CD4-positive, alpha-beta memory T cell (primary cell): Measurements from ENCODE around the gene HMGCLL1. TPM values are rescaled to one million over a fixed set of nuclear protein-coding genes. Genes with fewer than 3 reads are reported as not detected.

ENCODE experiments used
- CTCF ChIA-PET: fragments of 350-600 bp; sonication (Branson Sonifier 250); formaldehyde crosslinking; loops from one replicate; lab custom pipeline; 2021; ENCODE audit warnings: inconsistent platforms; ENCODE audit not compliant: partially characterized antibody; lab: Charles Lee
- POLR2A ChIA-PET: fragments of 350-600 bp; sonication (Branson Sonifier 250); formaldehyde crosslinking; loops from one replicate; lab custom pipeline; 2021; ENCODE audit not compliant: partially characterized antibody; lab: Charles Lee
- DNase-seq, 5 donors: peaks; one replicate each; pipeline versions ENCODE4 v3.0.0 to v3.0.0-alpha.2; 2020 to 2022; ENCODE audit warnings: mixed read lengths in 1 of 5
- H3K27ac ChIP-seq: one replicate; pipeline ENCODE4 v1.7.0; 2013; ENCODE audit warnings: low read depth, low read length
- H3K27me3 ChIP-seq: 2 replicates; pipeline ENCODE4 v1.7.0; 2013; ENCODE audit warnings: mild to moderate bottlenecking, low read length, moderate library complexity; ENCODE audit not compliant: insufficient read depth
- H3K36me3 ChIP-seq: 2 replicates; pipeline ENCODE4 v1.7.0; 2013; ENCODE audit warnings: mild to moderate bottlenecking, low read length, moderate library complexity; ENCODE audit not compliant: insufficient read depth
- H3K4me1 ChIP-seq: 2 replicates; pipeline ENCODE4 v1.7.0; 2013; ENCODE audit warnings: mild to moderate bottlenecking, low read length, moderate library complexity; ENCODE audit not compliant: insufficient read depth
- H3K4me3 ChIP-seq, 2 donors: one replicate each; pipeline ENCODE4 v1.7.0; 2013; ENCODE audit warnings: low read length in 2 of 2, mild to moderate bottlenecking in 1 of 2
- H3K9me3 ChIP-seq, 2 donors: one replicate each; pipeline ENCODE4 v1.7.0; 2013; ENCODE audit warnings: low read length in 2 of 2, control low read depth in 1 of 2; ENCODE audit not compliant: control insufficient read depth in 1 of 2
- H3K27ac Mint-ChIP-seq, 7 donors: one replicate each; pipeline ENCODE4 v1.8.0; 2020 to 2021; ENCODE audit warnings: mixed read lengths in 7 of 7, mild to moderate bottlenecking in 6 of 7, inconsistent platforms in 3 of 7, moderate library complexity in 3 of 7
- H3K27me3 Mint-ChIP-seq, 2 donors: one replicate each; pipeline ENCODE4 v1.8.0; 2020 to 2021; ENCODE audit warnings: mixed read lengths in 2 of 2
- H3K36me3 Mint-ChIP-seq, 2 donors: one replicate each; pipeline ENCODE4 v1.8.0; 2020 to 2021; ENCODE audit warnings: mixed read lengths in 2 of 2, inconsistent platforms in 1 of 2, mild to moderate bottlenecking in 1 of 2
- H3K4me1 Mint-ChIP-seq, 4 donors: one replicate each; pipeline ENCODE4 v1.8.0; 2020 to 2021; ENCODE audit warnings: mixed read lengths in 4 of 4, mild to moderate bottlenecking in 1 of 4
- H3K4me3 Mint-ChIP-seq, 8 donors: one replicate each; pipeline ENCODE4 v1.8.0; 2020 to 2021; ENCODE audit warnings: mixed read lengths in 8 of 8, mild to moderate bottlenecking in 7 of 8, moderate library complexity in 6 of 8, inconsistent platforms in 3 of 8
- H3K9me3 Mint-ChIP-seq, 8 donors: one replicate each; pipeline ENCODE4 v1.8.0; 2020 to 2021; ENCODE audit warnings: mixed read lengths in 8 of 8, mild to moderate bottlenecking in 5 of 8, inconsistent platforms in 3 of 8, moderate library complexity in 1 of 8
- intact Hi-C: fragments of 100-400 bp; cut with micrococcal nuclease; formaldehyde crosslinking; loops from one replicate; pipeline ENCODE4 v1.15.1; 2023
- polyA plus RNA-seq, 2 donors: library from polyadenylated mRNA; unstranded; fragments of 300-500 nt; fragmentation: Illumina TruSeq; gene quantifications; one replicate each; pipeline ENCODE4 v1.2.3, GENCODE V29; 2021
- total RNA-seq, 2 experiments: library from RNA; stranded (reverse); gene quantifications; one replicate each; pipeline ENCODE4 v1.2.3, GENCODE V29; 2021

Gene HMGCLL1
- total and polyA plus RNA-seq, 4 experiments from 2014 or later, result not detected

DNA sequence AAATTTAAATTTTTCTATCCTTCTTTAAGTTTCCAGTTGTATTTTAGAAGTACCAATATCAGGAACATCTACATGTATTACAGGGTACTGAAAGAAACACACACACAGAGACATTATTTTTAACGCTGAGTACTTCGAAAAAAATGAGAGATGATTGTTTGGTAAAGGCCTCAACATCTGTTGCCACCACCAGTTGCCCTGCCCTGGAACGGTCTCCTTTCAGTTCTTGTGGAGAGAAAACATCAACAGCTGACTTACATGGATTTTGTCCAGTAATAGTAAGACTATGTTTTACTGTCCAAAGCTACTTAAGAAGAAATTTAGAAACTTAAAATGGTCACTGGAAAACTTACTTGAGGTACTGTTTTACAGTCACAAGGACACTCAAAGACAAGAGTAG lies 16.7 kb downstream of the HMGCLL1 start:
- no peak overlapping the region for H3K4me3 Mint-ChIP-seq
- peaks cover 0 to 6% (median 2%) of the 10 kb centered on the region in 8 donors for H3K9me3 Mint-ChIP-seq
- H3K9me3 ChIP-seq, result no peaks in the 10 kb centered on the region
- no peaks in the 10 kb centered on the region for H3K4me1 ChIP-seq
- no peaks in the 10 kb centered on the region for H3K36me3 ChIP-seq
- no peak overlapping the region for H3K27ac Mint-ChIP-seq
- no peaks in the 10 kb centered on the region for H3K27me3 ChIP-seq
- no peak overlapping the region for H3K27ac ChIP-seq
- CTCF ChIA-PET, result no interaction called here
- no peak for DNase-seq
- no peaks in the 10 kb centered on the region for H3K4me1 Mint-ChIP-seq
- POLR2A ChIA-PET, result no interaction called here
- no peaks in the 10 kb centered on the region for H3K27me3 Mint-ChIP-seq
- no peak overlapping the region for H3K4me3 ChIP-seq
- H3K36me3 Mint-ChIP-seq, result no peaks in the 10 kb centered on the region
- intact Hi-C loops, result no loop called here

DNA sequence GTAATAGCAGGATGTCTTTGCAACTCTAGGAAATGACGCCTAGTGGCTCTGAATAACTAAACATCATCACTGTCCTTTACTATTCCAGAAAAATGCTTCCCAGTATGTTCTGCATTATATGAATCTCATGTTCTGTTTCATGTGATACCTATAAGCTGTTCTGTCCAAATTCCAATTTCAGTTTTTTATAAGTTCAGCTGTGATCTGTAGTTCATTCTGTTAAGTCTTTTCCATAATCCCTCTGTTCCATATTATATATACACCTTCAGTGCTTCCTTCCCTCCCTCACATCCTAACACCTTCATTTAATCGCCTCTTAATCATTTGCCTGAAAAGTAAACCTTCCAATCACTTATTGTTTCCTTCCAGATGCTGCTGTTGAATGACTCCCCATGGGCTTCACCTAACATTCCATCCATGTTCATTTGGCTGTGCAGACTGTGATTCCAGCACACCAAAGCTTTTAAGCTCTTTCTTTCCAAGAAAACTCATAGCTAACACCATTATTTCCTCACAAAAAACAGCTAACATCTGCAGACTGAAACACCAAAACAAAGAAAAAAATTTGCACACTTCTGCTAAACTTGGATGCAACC lies 18.6 kb downstream of the HMGCLL1 start:
- H3K9me3 Mint-ChIP-seq, result peaks cover 0 to 6% (median 2%) of the 10 kb centered on the region in 8 donors
- Histone ChIP-seq H3K9me3 (no peaks in the 10 kb centered on the region), H3K4me3 (no peak overlapping the region), H3K36me3 (no peaks in the 10 kb centered on the region), H3K27me3 (no peaks in the 10 kb centered on the region), H3K4me1 (no peaks in the 10 kb centered on the region), H3K27ac (no peak overlapping the region)
- H3K36me3 Mint-ChIP-seq, result no peaks in the 10 kb centered on the region
- CTCF ChIA-PET, result no interaction called here
- intact Hi-C loops, result no loop called here
- H3K27me3 Mint-ChIP-seq, result no peaks in the 10 kb centered on the region
- DNase-seq, result no peak
- H3K4me3 Mint-ChIP-seq, result no peak overlapping the region
- H3K4me1 Mint-ChIP-seq, result no peaks in the 10 kb centered on the region
- POLR2A ChIA-PET, result no interaction called here
- no peak overlapping the region for H3K27ac Mint-ChIP-seq

DNA sequence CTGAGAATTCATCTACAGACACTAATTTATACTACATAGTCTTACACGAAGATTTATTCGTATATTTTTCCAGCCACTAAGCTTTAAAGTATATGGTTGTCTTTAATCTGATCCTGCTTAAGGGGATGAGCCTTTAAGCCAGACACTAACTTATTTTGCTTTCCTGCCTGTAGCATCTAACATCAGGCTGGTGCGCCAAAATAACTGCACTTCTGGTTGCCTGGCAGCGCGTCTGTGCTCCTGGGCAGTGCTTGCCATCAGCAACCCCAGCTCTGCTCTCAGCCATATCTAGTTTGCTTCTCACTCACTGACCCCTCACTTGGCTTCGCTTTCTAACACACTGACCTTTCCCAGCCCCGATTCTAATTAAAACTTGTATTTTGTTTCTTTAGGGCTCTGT lies 21.8 kb downstream of the HMGCLL1 start:
- H3K27me3 Mint-ChIP-seq, result no peaks in the 10 kb centered on the region
- intact Hi-C loops, result no loop called here
- Histone ChIP-seq H3K4me3 (no peak overlapping the region), H3K4me1 (no peaks in the 10 kb centered on the region), H3K36me3 (no peaks in the 10 kb centered on the region), H3K27ac (no peak overlapping the region), H3K9me3 (no peaks in the 10 kb centered on the region), H3K27me3 (no peaks in the 10 kb centered on the region)
- no peaks in the 10 kb centered on the region for H3K36me3 Mint-ChIP-seq
- POLR2A ChIA-PET, result no interaction called here
- no peak for DNase-seq
- no peak overlapping the region for H3K4me3 Mint-ChIP-seq
- CTCF ChIA-PET, result no interaction called here
- H3K9me3 Mint-ChIP-seq, result peaks cover 0 to 4% (median 0%) of the 10 kb centered on the region in 8 donors
- H3K27ac Mint-ChIP-seq, result no peak overlapping the region
- H3K4me1 Mint-ChIP-seq, result no peaks in the 10 kb centered on the region

DNA sequence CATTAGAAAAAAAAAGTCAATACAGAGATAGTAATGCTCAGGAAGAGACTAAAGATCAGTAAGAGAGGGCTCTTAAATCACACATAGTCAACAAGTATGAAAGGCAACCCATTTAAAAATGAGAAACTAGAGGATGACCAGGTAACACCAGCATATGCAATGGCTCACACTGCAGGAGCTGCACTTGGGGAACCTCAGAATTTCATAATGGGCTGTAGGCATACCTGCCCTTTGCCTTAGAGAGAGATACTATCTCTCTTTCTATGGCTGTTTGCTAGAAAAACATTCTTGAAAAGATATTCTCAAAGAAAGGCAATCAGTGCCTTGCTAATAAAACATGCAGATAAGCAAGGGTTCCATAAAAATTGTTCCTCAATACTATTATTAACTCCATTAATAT lies 33.2 kb downstream of the HMGCLL1 start:
- Histone ChIP-seq H3K27ac (no peak overlapping the region), H3K9me3 (no peaks in the 10 kb centered on the region), H3K27me3 (no peaks in the 10 kb centered on the region), H3K36me3 (no peaks in the 10 kb centered on the region), H3K4me3 (no peak overlapping the region), H3K4me1 (no peaks in the 10 kb centered on the region)
- Mint-ChIP-seq H3K4me3 (no peak overlapping the region), H3K27me3 (no peaks in the 10 kb centered on the region), H3K36me3 (no peaks in the 10 kb centered on the region), H3K9me3 (peaks cover 0 to 10% (median 3%) of the 10 kb centered on the region in 8 donors), H3K4me1 (no peaks in the 10 kb centered on the region), H3K27ac (no peak overlapping the region)
- ChIA-PET POLR2A (no interaction called here), CTCF (no interaction called here)
- intact Hi-C loops, result no loop called here
- DNase-seq, result no peak

DNA sequence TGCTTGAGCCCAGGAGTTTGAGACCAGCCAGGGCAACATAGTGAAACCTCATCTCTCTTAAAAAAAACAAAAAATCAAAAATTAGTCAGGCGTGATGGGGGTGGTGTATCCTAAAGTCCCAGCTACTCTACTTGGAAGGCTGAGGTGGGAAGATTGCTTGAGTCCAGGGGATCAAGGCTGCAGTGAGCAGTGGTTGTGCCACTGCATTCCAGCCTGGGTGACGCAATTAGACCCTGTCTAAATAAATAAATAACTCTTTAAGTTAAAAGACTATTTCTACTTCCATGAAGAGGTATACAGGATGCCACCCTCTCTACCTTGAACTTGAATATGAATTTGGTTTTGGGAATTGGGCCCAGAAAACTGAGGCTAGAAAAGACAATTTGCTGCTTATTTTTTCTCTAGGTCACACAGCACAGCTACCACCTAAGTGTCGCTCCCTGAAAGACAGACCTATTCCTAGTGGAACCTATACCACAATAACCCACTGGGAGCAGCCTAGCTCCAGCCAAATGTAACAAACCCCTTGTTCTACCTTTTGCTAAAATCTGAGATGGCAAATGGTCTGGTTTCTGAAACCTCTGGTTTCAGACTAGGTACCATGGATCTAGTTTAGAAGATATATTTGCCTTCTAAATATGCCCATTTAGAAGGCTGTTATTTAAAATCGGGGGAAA lies 35.2 kb downstream of the HMGCLL1 start:
- H3K4me1 Mint-ChIP-seq, result no peaks in the 10 kb centered on the region
- peaks cover 0 to 11% (median 2%) of the 10 kb centered on the region in 8 donors for H3K9me3 Mint-ChIP-seq
- ChIA-PET CTCF (no interaction called here), POLR2A (no interaction called here)
- H3K27ac Mint-ChIP-seq, result no peak overlapping the region
- H3K9me3 ChIP-seq, result no peaks in the 10 kb centered on the region
- H3K4me1 ChIP-seq, result no peaks in the 10 kb centered on the region
- no peaks in the 10 kb centered on the region for H3K36me3 Mint-ChIP-seq
- H3K27me3 Mint-ChIP-seq, result no peaks in the 10 kb centered on the region
- DNase-seq, result no peak
- H3K4me3 ChIP-seq, result no peak overlapping the region
- H3K36me3 ChIP-seq, result no peaks in the 10 kb centered on the region
- intact Hi-C loops, result no loop called here
- no peaks in the 10 kb centered on the region for H3K27me3 ChIP-seq
- H3K4me3 Mint-ChIP-seq, result no peak overlapping the region
- no peak overlapping the region for H3K27ac ChIP-seq

DNA sequence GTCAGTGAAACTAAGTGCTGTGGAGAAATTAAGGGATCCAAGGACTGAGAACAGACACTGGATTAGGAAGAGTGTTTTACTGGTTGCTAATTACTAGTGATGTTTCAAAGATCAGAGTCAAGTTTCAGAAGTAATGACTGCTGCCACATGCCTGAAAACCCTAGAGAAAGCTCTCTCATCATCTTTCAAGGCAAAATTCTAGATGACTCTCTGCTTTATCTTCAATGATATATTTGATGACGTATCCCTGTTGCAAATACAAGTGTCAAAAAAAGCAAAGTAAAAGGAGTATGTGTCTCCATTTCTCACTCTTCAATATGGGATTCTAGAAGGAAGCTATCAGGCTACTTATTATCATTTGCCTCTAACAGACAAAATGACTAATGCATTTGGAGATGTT lies 38.0 kb downstream of the HMGCLL1 start:
- Histone ChIP-seq H3K4me3 (no peak overlapping the region), H3K36me3 (no peaks in the 10 kb centered on the region), H3K27ac (no peak overlapping the region), H3K27me3 (no peaks in the 10 kb centered on the region), H3K4me1 (no peaks in the 10 kb centered on the region), H3K9me3 (no peaks in the 10 kb centered on the region)
- H3K4me1 Mint-ChIP-seq, result no peaks in the 10 kb centered on the region
- no peak overlapping the region for H3K27ac Mint-ChIP-seq
- no peak overlapping the region for H3K4me3 Mint-ChIP-seq
- ChIA-PET CTCF (no interaction called here), POLR2A (no interaction called here)
- H3K9me3 Mint-ChIP-seq, result peaks cover 0 to 10% (median 2%) of the 10 kb centered on the region in 8 donors
- DNase-seq, result no peak
- H3K27me3 Mint-ChIP-seq, result no peaks in the 10 kb centered on the region
- H3K36me3 Mint-ChIP-seq, result no peaks in the 10 kb centered on the region
- intact Hi-C loops, result no loop called here

DNA sequence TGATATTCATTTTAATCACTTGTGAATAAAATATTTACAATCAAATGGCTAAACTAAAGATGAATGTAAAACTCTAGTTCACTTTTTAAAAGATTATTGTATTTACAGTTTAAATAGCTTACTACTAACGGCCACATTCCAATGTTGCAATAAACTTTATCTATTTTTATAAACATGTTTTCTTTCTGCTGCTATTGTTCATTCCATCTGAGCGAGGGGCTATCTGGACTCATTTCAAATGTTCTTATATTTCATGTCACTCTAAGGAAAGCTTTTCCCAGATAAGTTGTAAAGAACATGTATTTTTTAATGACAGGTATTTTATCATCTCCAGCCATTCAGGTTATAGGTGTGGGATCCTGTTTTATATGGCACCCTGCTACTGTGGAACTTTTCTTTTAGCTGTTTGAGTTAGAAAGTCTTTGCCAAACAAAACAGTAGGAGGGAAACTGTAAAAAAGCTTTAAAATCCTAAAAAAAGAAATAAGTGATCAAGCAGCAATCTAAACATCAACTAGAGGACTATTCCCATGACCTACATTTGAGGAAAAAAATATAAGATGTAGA lies 42.5 kb downstream of the HMGCLL1 start:
- Mint-ChIP-seq H3K4me1 (no peaks in the 10 kb centered on the region), H3K36me3 (no peaks in the 10 kb centered on the region), H3K27me3 (no peaks in the 10 kb centered on the region), H3K27ac (no peak overlapping the region), H3K9me3 (peaks cover 0 to 13% (median 2%) of the 10 kb centered on the region in 8 donors), H3K4me3 (no peak overlapping the region)
- H3K4me1 ChIP-seq, result no peaks in the 10 kb centered on the region
- H3K36me3 ChIP-seq, result no peaks in the 10 kb centered on the region
- ChIA-PET POLR2A (no interaction called here), CTCF (no interaction called here)
- no peaks in the 10 kb centered on the region for H3K27me3 ChIP-seq
- no peak for DNase-seq
- intact Hi-C loops, result no loop called here
- no peak overlapping the region for H3K4me3 ChIP-seq
- H3K27ac ChIP-seq, result no peak overlapping the region
- no peaks in the 10 kb centered on the region for H3K9me3 ChIP-seq
